HEK293 (cell line): ENCODE measurements around the gene ITIH5.

ENCODE experiments used
- CTCF ChIA-PET: fragments of 350-600 bp; formaldehyde crosslinking; extraction: SDS; loops from one replicate; lab custom pipeline; 2021; ENCODE audit warnings: antibody characterized with exemption; lab: Yijun Ruan, JAX
- POLR2A ChIA-PET: fragments of 300-600 bp; formaldehyde crosslinking; extraction: SDS; loops from one replicate; lab custom pipeline; 2020; ENCODE audit warnings: antibody characterized with exemption, inconsistent platforms; lab: Yijun Ruan, JAX
- H3K27ac ChIP-seq: fragments of 200-500 bp; sonication (Bioruptor generic); 2 replicates; pipeline ENCODE4 v1.5.1; 2014; ENCODE audit warnings: low read depth, low read length, control low read depth, inconsistent platforms; ENCODE audit errors: extremely low read depth
- H3K36me3 ChIP-seq, 2 experiments: fragments of 200-500 bp in 1 of 2; sonication (Bioruptor generic) in 1 of 2; 1 replicate in 1 of 2; 2 replicates in 1 of 2; pipeline ENCODE4 v1.5.1; 2014 to 2017; ENCODE audit warnings: inconsistent platforms in 2 of 2, low read length in 2 of 2; ENCODE audit not compliant: control insufficient read depth in 2 of 2, insufficient read depth in 1 of 2
- H3K4me1 ChIP-seq: fragments of 200-500 bp; sonication (Bioruptor generic); 2 replicates; pipeline ENCODE4 v1.5.1; 2014; ENCODE audit warnings: mild to moderate bottlenecking, low read length, inconsistent platforms; ENCODE audit not compliant: control insufficient read depth, insufficient read depth
- H3K4me3 ChIP-seq: 2 replicates; pipeline ENCODE4 v1.5.1; 2011; ENCODE audit warnings: low read depth, mild to moderate bottlenecking, control low read depth, low read length, moderate library complexity
- H3K9me3 ChIP-seq: fragments of 200-500 bp; sonication (Bioruptor generic); 2 replicates; pipeline ENCODE4 v1.5.1; 2014; ENCODE audit warnings: low read depth, low read length, inconsistent platforms; ENCODE audit not compliant: control insufficient read depth, insufficient read depth
- BCL6B ChIP-seq: fragments of 450-650 bp; formaldehyde crosslinking; IDR thresholded peaks from 2 replicates; pipeline ENCODE4 v1.5.1; 2017; ENCODE audit warnings: missing biosample characterization, missing genetic modification characterization
- IKZF3 ChIP-seq: fragments of 450-650 bp; IDR thresholded peaks from 2 replicates; pipeline ENCODE4 v1.5.0; 2018; ENCODE audit warnings: missing biosample characterization, mild to moderate bottlenecking, missing genetic modification characterization, moderate library complexity
- PRDM10 ChIP-seq: fragments of 450-650 bp; formaldehyde crosslinking; IDR thresholded peaks from 2 replicates; pipeline ENCODE4 v1.5.1; 2016; ENCODE audit warnings: missing biosample characterization, missing genetic modification characterization
- ZBTB17 ChIP-seq: fragments of 450-650 bp; formaldehyde crosslinking; IDR thresholded peaks from 2 replicates; pipeline ENCODE4 v1.5.1; 2016; ENCODE audit warnings: missing biosample characterization, missing genetic modification characterization
- ZBTB20 ChIP-seq: fragments of 450-650 bp; formaldehyde crosslinking; IDR thresholded peaks from 2 replicates; pipeline ENCODE4 v1.5.1; 2016; ENCODE audit warnings: missing biosample characterization, missing genetic modification characterization
- ZNF146 ChIP-seq: fragments of 450-650 bp; formaldehyde crosslinking; IDR thresholded peaks from 2 replicates; pipeline ENCODE4 v1.5.1; 2016; ENCODE audit warnings: missing biosample characterization, missing genetic modification characterization
- ZNF175 ChIP-seq: fragments of 450-650 bp; formaldehyde crosslinking; IDR thresholded peaks from 2 replicates; pipeline ENCODE4 v1.5.1; 2016; ENCODE audit warnings: missing biosample characterization, missing genetic modification characterization
- ZNF18 ChIP-seq: fragments of 450-650 bp; formaldehyde crosslinking; IDR thresholded peaks from 2 replicates; pipeline ENCODE4 v1.5.1; 2016; ENCODE audit warnings: missing biosample characterization, missing genetic modification characterization
- ZNF184 ChIP-seq: fragments of 450-650 bp; IDR thresholded peaks from 2 replicates; pipeline ENCODE4 v1.5.1; 2018; ENCODE audit warnings: missing biosample characterization, mild to moderate bottlenecking, missing genetic modification characterization
- ZNF221 ChIP-seq: fragments of 450-650 bp; formaldehyde crosslinking; IDR thresholded peaks from 2 replicates; pipeline ENCODE4 v1.5.1; 2017; ENCODE audit warnings: missing biosample characterization, missing genetic modification characterization, borderline replicate concordance
- ZNF26 ChIP-seq: fragments of 450-650 bp; formaldehyde crosslinking; IDR thresholded peaks from 2 replicates; pipeline ENCODE4 v1.5.1; 2016; ENCODE audit warnings: missing biosample characterization, missing genetic modification characterization
- ZNF280C ChIP-seq: fragments of 450-650 bp; formaldehyde crosslinking; IDR thresholded peaks from 2 replicates; pipeline ENCODE4 v1.5.1; 2016; ENCODE audit warnings: missing biosample characterization, missing genetic modification characterization
- ZNF645 ChIP-seq: fragments of 450-650 bp; formaldehyde crosslinking; IDR thresholded peaks from 2 replicates; pipeline ENCODE4; 2016; ENCODE audit warnings: missing biosample characterization, missing genetic modification characterization
- ZNF654 ChIP-seq: fragments of 450-650 bp; formaldehyde crosslinking; IDR thresholded peaks from 2 replicates; pipeline ENCODE4 v1.5.1; 2016; ENCODE audit warnings: low read depth, missing biosample characterization, missing genetic modification characterization
- ZNF692 ChIP-seq: fragments of 450-650 bp; formaldehyde crosslinking; IDR thresholded peaks from 2 replicates; pipeline ENCODE4 v1.5.1; 2016; ENCODE audit warnings: missing biosample characterization, missing genetic modification characterization
- ZSCAN30 ChIP-seq: fragments of 450-650 bp; IDR thresholded peaks from 2 replicates; pipeline ENCODE4 v1.5.1; 2018; ENCODE audit warnings: missing biosample characterization, mild to moderate bottlenecking, missing genetic modification characterization, moderate library complexity
- ZXDB ChIP-seq: fragments of 450-650 bp; formaldehyde crosslinking; IDR thresholded peaks from 2 replicates; pipeline ENCODE4 v1.5.1; 2016; ENCODE audit warnings: missing biosample characterization, missing genetic modification characterization

Gene ITIH5

GRCh38 chr10:7547829-7548228 lies 118.9 kb downstream of the ITIH5 start (continued):
- no peak for TF ChIP-seq ZNF645 (tag by site-specific recombination)
- TF ChIP-seq ZNF221 (tag by site-specific recombination), result no peak
- no peak for TF ChIP-seq ZNF280C (tag by site-specific recombination)
- TF ChIP-seq IKZF3 (tag by site-specific recombination), result no peak
- TF ChIP-seq ZXDB (tag by site-specific recombination), result no peak
- TF ChIP-seq ZNF18 (tag by site-specific recombination), result no peak

- Histone ChIP-seq H3K4me3 (no peak overlapping the region), H3K36me3 (no peaks in the 10 kb centered on the region), H3K9me3 (no peaks in the 10 kb centered on the region), H3K27ac (no peak overlapping the region), H3K4me1 (no peaks in the 10 kb centered on the region)
- POLR2A ChIA-PET, result no interaction called here
- no peak for TF ChIP-seq ZSCAN30
- TF ChIP-seq ZNF26 (tag by site-specific recombination), result no peak
- no peak for TF ChIP-seq ZNF146
- no peak for TF ChIP-seq BCL6B (tag by site-specific recombination)
- no peak for TF ChIP-seq ZNF184
- TF ChIP-seq ZNF692 (tag by site-specific recombination), result 0 out of 2 replicates have a peak, but pooled peaks have one; percentile 17
- no peak for TF ChIP-seq ZNF175
- CTCF ChIA-PET, result interaction anchor here (0.8 kb wide), 1 partner anchor 140 kb away, joined by 3 read pairs; no protein-coding TSS in a partner anchor
Observed at GRCh38 chr10:7547206-7547605, 119.6 kb downstream of the ITIH5 start.

GRCh38 chr10:7546385-7546967 lies 120.3 kb downstream of the ITIH5 start:
- CTCF ChIA-PET, result interaction anchor here (0.8 to 0.9 kb wide), 2 partner anchors 21 to 140 kb away, joined by 3 to 4 read pairs; no protein-coding TSS in a partner anchor
- Histone ChIP-seq H3K9me3 (no peaks in the 10 kb centered on the region), H3K36me3 (no peaks in the 10 kb centered on the region), H3K27ac (no peak overlapping the region), H3K4me1 (no peaks in the 10 kb centered on the region), H3K4me3 (no peak overlapping the region)
- POLR2A ChIA-PET, result no interaction called here
- TF ChIP-seq ZBTB20 (tag by site-specific recombination) (no peak), ZNF654 (tag by site-specific recombination) (no peak), ZBTB17 (tag by site-specific recombination) (0 out of 2 replicates have a peak, but pooled peaks have one; percentile 21), BCL6B (tag by site-specific recombination) (no peak), PRDM10 (tag by site-specific recombination) (no peak)
